ENCODE results near the gene TNS3.

Gene TNS3

GRCh38 chr7:47390914-47391313, 191.0 kb downstream of the TNS3 start:
- Histone ChIP-seq H2BK15ac (ENCODE audit: low read depth, poor library complexity, severe bottlenecking) (no peak overlapping the region), H2BK12ac (ENCODE audit: low read length in 2 of 2) (no peak overlapping the region), H3K4ac (ENCODE audit: low read depth in 1 of 2, low read length in 2 of 2) (no peak overlapping the region), H3K4me1 (ENCODE audit: control insufficient read depth, insufficient read depth, low read depth, low read length) (no peaks in the 10 kb centered on the region), H3K4me2 (ENCODE audit: low read length, poor library complexity, severe bottlenecking) (no peak overlapping the region), H4K91ac (ENCODE audit: low read length) (no peak overlapping the region), H2BK5ac (ENCODE audit: low read depth, low read length, poor library complexity, severe bottlenecking) (no peak overlapping the region), H2AFZ (ENCODE audit: low read depth, low read length) (no peak overlapping the region), H3K79me1 (replicated peaks; ENCODE audit: low read length, poor library complexity, severe bottlenecking) (peaks cover 40% of the 10 kb centered on the region), H3K18ac (ENCODE audit: low read depth in 1 of 2, low read length in 2 of 2) (no peak overlapping the region), H3K23ac (ENCODE audit: low read length in 2 of 2) (no peak overlapping the region), H4K8ac (ENCODE audit: low read length) (no peak overlapping the region), H3K9me3 (ENCODE audit: control insufficient read depth, low read length) (no peaks in the 10 kb centered on the region), H2BK120ac (ENCODE audit: low read depth, low read length) (no peak overlapping the region), H2AK5ac (ENCODE audit: low read length, severe bottlenecking) (no peak overlapping the region), H3K27ac (ENCODE audit: low read length, poor library complexity, severe bottlenecking) (no peak overlapping the region), H3K9ac (ENCODE audit: low read length) (no peak overlapping the region), H3K4me3 (ENCODE audit: insufficient read depth in 1 of 2, low read depth in 1 of 2, low read length in 2 of 2) (no peak overlapping the region), H3K27me3 (ENCODE audit: control insufficient read depth in 1 of 2, insufficient read depth in 1 of 2, low read length in 2 of 2) (peaks cover 0 to 81% of the 10 kb centered on the region in 2 experiments), H3K36me3 (ENCODE audit: control insufficient read depth in 1 of 2, insufficient read depth in 2 of 2, low read depth in 1 of 2, low read length in 2 of 2) (peaks cover 0 to 86% of the 10 kb centered on the region in 2 experiments), H3K14ac (ENCODE audit: low read length in 2 of 2) (no peak overlapping the region)
- DNase-seq, result no peak
- over 99% methylated on average over 8 of the region's 8 CpGs for WGBS

- no peak overlapping the region for H2BK5ac ChIP-seq (ENCODE audit: low read depth, low read length, poor library complexity, severe bottlenecking)
- WGBS, result 78% methylated on average over 12 of the region's 12 CpGs
- no peak overlapping the region for H2BK120ac ChIP-seq (ENCODE audit: low read depth, low read length)
These were observed 191.8 kb downstream of the TNS3 start for GRCh38 chr7:47389923-47390630.

GRCh38 chr7:47389171-47389922, 192.6 kb downstream of the TNS3 start:
- H3K27ac ChIP-seq (ENCODE audit: low read length, poor library complexity, severe bottlenecking), result no peak overlapping the region
- 98% methylated on average over 16 of the region's 16 CpGs for WGBS
- H3K9ac ChIP-seq (ENCODE audit: low read length), result no peak overlapping the region
- H3K4me3 ChIP-seq (ENCODE audit: insufficient read depth in 1 of 2, low read depth in 1 of 2, low read length in 2 of 2), result no peak overlapping the region
- peaks cover 47% of the 10 kb centered on the region for H3K79me1 ChIP-seq (replicated peaks; ENCODE audit: low read length, poor library complexity, severe bottlenecking)
- peaks cover 0 to 79% of the 10 kb centered on the region in 2 experiments for H3K27me3 ChIP-seq (ENCODE audit: control insufficient read depth in 1 of 2, insufficient read depth in 1 of 2, low read length in 2 of 2)
- H2AK5ac ChIP-seq (ENCODE audit: low read length, severe bottlenecking), result no peak overlapping the region
- no peak overlapping the region for H2BK15ac ChIP-seq (ENCODE audit: low read depth, poor library complexity, severe bottlenecking)
- H2BK120ac ChIP-seq (ENCODE audit: low read depth, low read length), result no peak overlapping the region
- H3K9me3 ChIP-seq (ENCODE audit: control insufficient read depth, low read length), result no peaks in the 10 kb centered on the region
- H3K4ac ChIP-seq (ENCODE audit: low read depth in 1 of 2, low read length in 2 of 2), result no peak overlapping the region
- no peak overlapping the region for H3K14ac ChIP-seq (ENCODE audit: low read length in 2 of 2)
- no peak overlapping the region for H3K18ac ChIP-seq (ENCODE audit: low read depth in 1 of 2, low read length in 2 of 2)
- peaks cover 0 to 85% of the 10 kb centered on the region in 2 experiments for H3K36me3 ChIP-seq (ENCODE audit: control insufficient read depth in 1 of 2, insufficient read depth in 2 of 2, low read depth in 1 of 2, low read length in 2 of 2)
- H4K8ac ChIP-seq (ENCODE audit: low read length), result no peak overlapping the region
- no peak overlapping the region for H2BK5ac ChIP-seq (ENCODE audit: low read depth, low read length, poor library complexity, severe bottlenecking)
- H2BK12ac ChIP-seq (ENCODE audit: low read length in 2 of 2), result no peak overlapping the region
- H3K4me2 ChIP-seq (ENCODE audit: low read length, poor library complexity, severe bottlenecking), result no peak overlapping the region
- no peak for DNase-seq
- H3K23ac ChIP-seq (ENCODE audit: low read length in 2 of 2), result no peak overlapping the region
- H4K91ac ChIP-seq (ENCODE audit: low read length), result no peak overlapping the region
- peaks cover 2% of the 10 kb centered on the region for H3K4me1 ChIP-seq (ENCODE audit: control insufficient read depth, insufficient read depth, low read depth, low read length)
- H2AFZ ChIP-seq (ENCODE audit: low read depth, low read length), result no peak overlapping the region

More at GRCh38 chr7:47389923-47390630, 191.8 kb downstream of the TNS3 start:
- Histone ChIP-seq H3K23ac (ENCODE audit: low read length in 2 of 2) (no peak overlapping the region), H3K79me1 (replicated peaks; ENCODE audit: low read length, poor library complexity, severe bottlenecking) (peaks cover 45% of the 10 kb centered on the region), H3K9me3 (ENCODE audit: control insufficient read depth, low read length) (no peaks in the 10 kb centered on the region), H3K27ac (ENCODE audit: low read length, poor library complexity, severe bottlenecking) (no peak overlapping the region), H3K36me3 (ENCODE audit: control insufficient read depth in 1 of 2, insufficient read depth in 2 of 2, low read depth in 1 of 2, low read length in 2 of 2) (peaks cover 0 to 86% of the 10 kb centered on the region in 2 experiments), H4K8ac (ENCODE audit: low read length) (no peak overlapping the region), H2AK5ac (ENCODE audit: low read length, severe bottlenecking) (no peak overlapping the region), H3K27me3 (ENCODE audit: control insufficient read depth in 1 of 2, insufficient read depth in 1 of 2, low read length in 2 of 2) (peaks cover 0 to 79% of the 10 kb centered on the region in 2 experiments), H3K18ac (ENCODE audit: low read depth in 1 of 2, low read length in 2 of 2) (no peak overlapping the region), H3K4me2 (ENCODE audit: low read length, poor library complexity, severe bottlenecking) (no peak overlapping the region), H3K4me3 (ENCODE audit: insufficient read depth in 1 of 2, low read depth in 1 of 2, low read length in 2 of 2) (no peak overlapping the region), H3K14ac (ENCODE audit: low read length in 2 of 2) (no peak overlapping the region), H2BK15ac (ENCODE audit: low read depth, poor library complexity, severe bottlenecking) (no peak overlapping the region), H3K9ac (ENCODE audit: low read length) (no peak overlapping the region), H2AFZ (ENCODE audit: low read depth, low read length) (no peak overlapping the region), H2BK12ac (ENCODE audit: low read length in 2 of 2) (no peak overlapping the region), H4K91ac (ENCODE audit: low read length) (no peak overlapping the region), H3K4me1 (ENCODE audit: control insufficient read depth, insufficient read depth, low read depth, low read length) (peaks cover 2% of the 10 kb centered on the region), H3K4ac (ENCODE audit: low read depth in 1 of 2, low read length in 2 of 2) (no peak overlapping the region)
- no peak for DNase-seq

- no peak overlapping the region for H2BK12ac ChIP-seq (ENCODE audit: low read length in 2 of 2)
- WGBS, result 93% methylated on average over 5 of the region's 5 CpGs
- H3K18ac ChIP-seq (ENCODE audit: low read depth in 1 of 2, low read length in 2 of 2), result no peak overlapping the region
- H3K4me2 ChIP-seq (ENCODE audit: low read length, poor library complexity, severe bottlenecking), result no peak overlapping the region
- H3K79me1 ChIP-seq (replicated peaks; ENCODE audit: low read length, poor library complexity, severe bottlenecking), result peaks cover 40% of the 10 kb centered on the region
- H4K91ac ChIP-seq (ENCODE audit: low read length), result no peak overlapping the region
- no peaks in the 10 kb centered on the region for H3K9me3 ChIP-seq (ENCODE audit: control insufficient read depth, low read length)
- H3K27ac ChIP-seq (ENCODE audit: low read length, poor library complexity, severe bottlenecking), result no peak overlapping the region
- no peak overlapping the region for H2BK120ac ChIP-seq (ENCODE audit: low read depth, low read length)
- no peak overlapping the region for H2BK15ac ChIP-seq (ENCODE audit: low read depth, poor library complexity, severe bottlenecking)
- H3K4ac ChIP-seq (ENCODE audit: low read depth in 1 of 2, low read length in 2 of 2), result no peak overlapping the region
- no peak overlapping the region for H3K14ac ChIP-seq (ENCODE audit: low read length in 2 of 2)
- H2AFZ ChIP-seq (ENCODE audit: low read depth, low read length), result no peak overlapping the region
- DNase-seq, result no peak
- no peak overlapping the region for H3K9ac ChIP-seq (ENCODE audit: low read length)
- H2BK5ac ChIP-seq (ENCODE audit: low read depth, low read length, poor library complexity, severe bottlenecking), result no peak overlapping the region
- no peak overlapping the region for H3K23ac ChIP-seq (ENCODE audit: low read length in 2 of 2)
- H3K4me3 ChIP-seq (ENCODE audit: insufficient read depth in 1 of 2, low read depth in 1 of 2, low read length in 2 of 2), result no peak overlapping the region
- H2AK5ac ChIP-seq (ENCODE audit: low read length, severe bottlenecking), result no peak overlapping the region
- H4K8ac ChIP-seq (ENCODE audit: low read length), result no peak overlapping the region
- peaks cover 0 to 81% of the 10 kb centered on the region in 2 experiments for H3K27me3 ChIP-seq (ENCODE audit: control insufficient read depth in 1 of 2, insufficient read depth in 1 of 2, low read length in 2 of 2)
- H3K36me3 ChIP-seq (ENCODE audit: control insufficient read depth in 1 of 2, insufficient read depth in 2 of 2, low read depth in 1 of 2, low read length in 2 of 2), result peaks cover 0 to 79% of the 10 kb centered on the region in 2 experiments
- peaks cover 9% of the 10 kb centered on the region for H3K4me1 ChIP-seq (ENCODE audit: control insufficient read depth, insufficient read depth, low read depth, low read length)
These were observed 194.4 kb downstream of the TNS3 start for GRCh38 chr7:47387506-47387905.

Measured in mesenchymal stem cell (in vitro differentiated cells and primary cell).